Fibroblast of villous mesenchyme (primary cell): ENCODE results near the gene CRYGA. TPM values are rescaled to one million over a fixed set of nuclear protein-coding genes. Genes with fewer than 3 reads are reported as not detected.
"Not testable (repeated sequence)": the region's sequence is repeated elsewhere in the genome, so short reads cannot be mapped to it uniquely, and the experiment has no call there.

Experiments used
- DNase-seq: peaks from one replicate; pipeline ENCODE4 v3.0.0-alpha.2; 2010; ENCODE audit warnings: low read depth
- H3K4me3 ChIP-seq: 2 replicates; pipeline ENCODE4 v1.5.1; 2011; ENCODE audit warnings: low read depth, mild to moderate bottlenecking, low read length
- CTCF ChIP-seq: IDR thresholded peaks from 2 replicates; pipeline ENCODE4 v1.5.1; 2012; ENCODE audit warnings: low read depth, mild to moderate bottlenecking, low read length; ENCODE audit not compliant: insufficient read depth
- total RNA-seq: library from RNA; depleted of rRNA; stranded (reverse); fragments of >200 nt; gene quantifications from 2 replicates; pipeline ENCODE4 v1.2.3, GENCODE V29; 2012

CRYGA gene
- total RNA-seq, 1 donor = not detected

- TF ChIP-seq CTCF = no peak
- no peak overlapping the region for H3K4me3 ChIP-seq
- no peak for DNase-seq
Observed at GRCh38 chr2:208147759-208148158, 15.6 kb downstream of the CRYGA start.

DNA sequence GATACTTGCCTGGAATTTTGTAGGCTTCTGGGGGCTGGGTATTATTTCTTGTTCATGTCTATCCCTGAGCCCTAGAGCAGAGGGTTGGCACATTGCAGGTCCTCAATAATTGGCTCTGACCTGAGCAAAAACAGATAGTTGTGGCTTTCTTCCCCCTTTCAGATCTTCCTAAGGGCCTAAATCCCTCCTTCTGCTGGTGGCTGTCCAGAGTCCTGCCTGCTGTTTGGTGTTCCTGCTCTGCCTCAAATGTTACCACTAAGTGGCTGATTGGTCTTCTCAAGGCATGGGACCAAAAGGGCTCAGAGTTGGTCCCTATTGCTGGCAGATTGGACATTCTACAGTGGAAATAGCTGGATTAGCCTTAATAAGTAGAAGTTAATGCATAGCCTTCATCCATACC is 16.4 kb downstream of the CRYGA start:
- no peak for DNase-seq

GRCh38 chr2:208146006-208146405 is 17.4 kb downstream of the CRYGA start, which contains the start of gene CRYGB:
CRYGB (minus strand) TSS chr2:208146158; CDS start chr2:208146120, 38 bp downstream.
- H3K4me3 ChIP-seq = no peak within 1 kb of the TSS
- no peak for TF ChIP-seq CTCF
- no peak for DNase-seq

More for the DNA sequence above, 16.4 kb downstream of the CRYGA start:
- no peak for TF ChIP-seq CTCF
- H3K4me3 ChIP-seq = no peak overlapping the region

GRCh38 chr2:208142925-208143799 is 20.2 kb downstream of the CRYGA start:
- H3K4me3 ChIP-seq = no peak overlapping the region
- no peak for DNase-seq
- TF ChIP-seq CTCF = no peak

- TF ChIP-seq CTCF = no peak
- no peak for DNase-seq
- no peak overlapping the region for H3K4me3 ChIP-seq
Observed at GRCh38 chr2:208142240-208142924, 21.0 kb downstream of the CRYGA start.

DNA sequence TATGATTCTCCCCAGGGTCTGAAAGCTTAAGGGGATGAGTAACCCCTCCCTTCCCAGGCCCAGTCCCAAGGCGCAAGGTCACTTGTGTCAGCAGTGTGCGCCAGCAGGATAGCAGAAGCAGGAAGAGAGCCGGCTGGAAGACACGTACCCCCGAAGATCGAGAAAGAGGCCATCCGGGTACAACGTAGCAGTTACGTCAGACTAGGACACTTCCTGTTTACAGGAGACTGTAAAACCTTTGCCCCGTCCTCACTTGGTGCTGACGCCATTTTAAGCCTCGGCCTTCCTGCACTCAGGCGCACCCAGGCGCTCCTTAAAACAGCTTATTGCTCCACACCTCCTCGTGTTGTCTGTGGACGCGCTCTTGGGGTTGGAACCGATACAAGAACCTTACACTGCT is 23.9 kb downstream of the CRYGA start:
- TF ChIP-seq CTCF = no peak
- H3K4me3 ChIP-seq = no peak overlapping the region
- no peak for DNase-seq

GRCh38 chr2:208138334-208138733 is 25.1 kb downstream of the CRYGA start:
- DNase-seq = not testable (repeated sequence)

More at GRCh38 chr2:208138334-208138733, 25.1 kb downstream of the CRYGA start:
- not testable (repeated sequence) for H3K4me3 ChIP-seq
